ENCODE results near the gene PGK1.

GRCh38 chrX:78103623-78104446, at the start of gene PGK1:
- TF ChIP-seq CTCF (IDR thresholded peaks at IDR 0.05; ENCODE audit: low read depth, low read length) (no peak), MYC (IDR thresholded peaks at IDR 0.05; ENCODE audit: low read depth, low read length) (peak; percentile 65)
